Panc1 (cell line): ENCODE results near the gene GAR1. TPM values are rescaled to one million over a fixed set of nuclear protein-coding genes. Genes with fewer than 3 reads are reported as not detected.

ENCODE experiments used
- ATAC-seq: fragments of 200-7000 bp; cut with Tn5 transposase; 2 replicates; pipeline ENCODE4 v1.9.1; 2020; ENCODE audit warnings: mild to moderate bottlenecking, moderate library complexity
- BruUV-seq: library from RNA; stranded (reverse); fragments of 400-500 nt; replicated peaks from 2 replicates; lab custom pipeline; 2021; lab: Mats Ljungman, UMichigan
- CTCF ChIA-PET: fragments of 300-600 bp; sonication (Branson Sonifier 250); formaldehyde crosslinking; loops from one replicate; lab custom pipeline; 2022; ENCODE audit warnings: antibody characterized with exemption; lab: Charles Lee
- POLR2A ChIA-PET: fragments of 300-600 bp; sonication (Branson Sonifier 250); formaldehyde crosslinking; loops from one replicate; lab custom pipeline; 2022; ENCODE audit warnings: antibody characterized with exemption; lab: Charles Lee
- DNase-seq: peaks from one replicate; pipeline ENCODE4 v3.0.0-alpha.2; 2010; ENCODE audit warnings: low read depth, low spot score
- H3K27ac ChIP-seq: 2 replicates; pipeline ENCODE4 v1.5.1; 2011; ENCODE audit warnings: mild to moderate bottlenecking, low read length, inconsistent platforms
- H3K27me3 ChIP-seq: fragments of 200-500 bp; sonication (Bioruptor generic); 2 replicates; pipeline ENCODE4 v1.6.0; 2014; ENCODE audit warnings: low read length, inconsistent platforms; ENCODE audit not compliant: control insufficient read depth, insufficient read depth
- H3K36me3 ChIP-seq: fragments of 200-500 bp; sonication (Bioruptor generic); 2 replicates; pipeline ENCODE4 v1.5.1; 2014; ENCODE audit warnings: inconsistent platforms, mild to moderate bottlenecking, low read length, moderate library complexity; ENCODE audit not compliant: control insufficient read depth, insufficient read depth
- H3K4me1 ChIP-seq: 2 replicates; pipeline ENCODE4 v1.5.1; 2011; ENCODE audit warnings: inconsistent platforms, mild to moderate bottlenecking, low read length, moderate library complexity; ENCODE audit not compliant: control insufficient read depth, insufficient read depth
- H3K4me3 ChIP-seq, 2 experiments: 2 replicates each; pipeline ENCODE4 v1.5.1; 2011 to 2012; ENCODE audit warnings: low read depth in 2 of 2, low read length in 2 of 2, mild to moderate bottlenecking in 2 of 2, inconsistent platforms in 1 of 2, moderate library complexity in 1 of 2
- H3K9me3 ChIP-seq: fragments of 200-500 bp; sonication (Bioruptor generic); 2 replicates; pipeline ENCODE4 v1.5.1; 2014; ENCODE audit warnings: low read depth, mild to moderate bottlenecking, inconsistent platforms, low read length, moderate library complexity; ENCODE audit not compliant: control insufficient read depth, insufficient read depth
- CTCF ChIP-seq: fragments of 450-650 bp; IDR thresholded peaks from 2 replicates; pipeline ENCODE4 v1.5.1; 2017; ENCODE audit warnings: mild to moderate bottlenecking
- POLR2AphosphoS5 ChIP-seq: IDR thresholded peaks from 2 replicates; pipeline ENCODE4 v1.6.1; 2012; ENCODE audit warnings: mild to moderate bottlenecking, low read depth, low read length, moderate library complexity
- REST ChIP-seq, 2 experiments: IDR thresholded peaks; 2 replicates each; pipeline ENCODE4 v1.6.1; 2011 to 2012; ENCODE audit warnings: low read depth in 2 of 2, control low read depth in 1 of 2, low read length in 1 of 2, mild to moderate bottlenecking in 1 of 2, moderate library complexity in 1 of 2; ENCODE audit not compliant: insufficient read depth in 1 of 2
- SIN3A ChIP-seq: IDR thresholded peaks from 2 replicates; pipeline ENCODE4 v1.6.1; 2012; ENCODE audit warnings: low read depth, mild to moderate bottlenecking, low read length, moderate library complexity, borderline replicate concordance; ENCODE audit not compliant: insufficient read depth
- TCF7L2 ChIP-seq: IDR thresholded peaks from 2 replicates; pipeline ENCODE4 v1.6.1; 2011; ENCODE audit warnings: mild to moderate bottlenecking, low read depth, low read length, inconsistent platforms
- in situ Hi-C: cut with HindIII; loops from 2 replicates; pipeline ENCODE4 v1.10.0; 2016; ENCODE audit warnings: low sequenced_read_pairs, low pct_unique_long_range_greater_than_20kb
- intact Hi-C: fragments of 100-400 bp; cut with micrococcal nuclease; formaldehyde crosslinking; loops from one replicate; pipeline ENCODE4 v1.10.0; 2022; ENCODE audit not compliant: unreplicated experiment
- total RNA-seq: library from RNA; stranded (reverse); gene quantifications from one replicate; pipeline ENCODE4 v1.2.1, GENCODE V29; 2021; ENCODE audit not compliant: unreplicated experiment

Gene GAR1
- total RNA-seq, 1 experiment from 2014 or later = 23.6 TPM

GRCh38 chr4:109846395-109847098 lies 31.0 kb downstream of the GAR1 start:
- CTCF ChIA-PET = no interaction called here
- BruUV-seq = no TSS peak
- TF ChIP-seq TCF7L2 (no peak), SIN3A (no peak), POLR2AphosphoS5 (no peak), CTCF (no peak), REST (IDR thresholded peaks at IDR 0.05; ENCODE audit: insufficient read depth in 1 of 2, low read depth in 2 of 2, low read length in 1 of 2) (no peak)
- peaks cover 2% of the 10 kb centered on the region; the same call in 1 of the 2 replicates for H3K27me3 ChIP-seq
- POLR2A ChIA-PET = no interaction called here
- no peak overlapping the region for H3K27ac ChIP-seq
- no peak overlapping the region for H3K4me3 ChIP-seq
- DNase-seq (no peak), ATAC-seq (no peak)
- H3K36me3 ChIP-seq = no peaks in the 10 kb centered on the region
- H3K4me1 ChIP-seq = no peaks in the 10 kb centered on the region
- no peaks in the 10 kb centered on the region for H3K9me3 ChIP-seq
- in situ Hi-C loops (no loop called here), intact Hi-C loops (no loop called here)

GRCh38 chr4:109847896-109848442 lies 32.4 kb downstream of the GAR1 start, which contains the start of gene LRIT3:
Gene LRIT3, plus strand, starts transcription at chr4:109848107. Its CDS starts 95 bp downstream, at chr4:109848202.
- ChIA-PET CTCF (no interaction called here), POLR2A (interaction anchor here (0.6 kb wide), 1 partner anchor 152 kb away, joined by 11 read pairs; no protein-coding TSS in a partner anchor)
- ATAC-seq (no peak), DNase-seq (no peak)
- no TSS peak for BruUV-seq
- intact Hi-C loops (no loop called here), in situ Hi-C loops (no loop called here)
- Histone ChIP-seq H3K4me1 (no peaks in the 10 kb centered on the region), H3K27me3 (peaks cover 2% of the 10 kb centered on the region; the same call in 1 of the 2 replicates), H3K36me3 (no peaks in the 10 kb centered on the region), H3K9me3 (no peaks in the 10 kb centered on the region), H3K4me3 (no peak within 1 kb of the TSS), H3K27ac (no peak within 1 kb of the TSS)
- TF ChIP-seq TCF7L2 (no peak), POLR2AphosphoS5 (no peak), CTCF (no peak)
